Hematopoietic multipotent progenitor cell treated with erythropoietin and hydrocortisone succinate and interleukin-3 and kit ligand, for 15 days (in vitro differentiated cells): ENCODE data around the gene PLXNA2.

ENCODE experiments used
- DNase-seq: peaks from one replicate; pipeline ENCODE4 v3.0.0-alpha.2; 2015; ENCODE audit warnings: low spot score

The PLXNA2 gene

GRCh38 chr1:208146650-208147049 is 97.5 kb downstream of the PLXNA2 start:
- no peak for DNase-seq

- no peak for DNase-seq
Observed at GRCh38 chr1:208145167-208145566, 99.0 kb downstream of the PLXNA2 start.

GRCh38 chr1:208142590-208143382 is 101.4 kb downstream of the PLXNA2 start:
- DNase-seq: no peak

GRCh38 chr1:208141610-208142192 is 102.5 kb downstream of the PLXNA2 start:
- no peak for DNase-seq

GRCh38 chr1:208139434-208140045 is 104.6 kb downstream of the PLXNA2 start:
- DNase-seq: no peak

GRCh38 chr1:208137193-208137592 is 107.0 kb downstream of the PLXNA2 start:
- no peak for DNase-seq

GRCh38 chr1:208136459-208137182 is 107.6 kb downstream of the PLXNA2 start:
- DNase-seq: no peak

- DNase-seq: no peak
Observed at GRCh38 chr1:208135354-208135753, 108.8 kb downstream of the PLXNA2 start.

- DNase-seq: no peak
Observed at GRCh38 chr1:208134491-208134890, 109.7 kb downstream of the PLXNA2 start.

- no peak for DNase-seq
Observed at GRCh38 chr1:208133355-208133754, 110.8 kb downstream of the PLXNA2 start.

- DNase-seq: peak; percentile 81
Observed at GRCh38 chr1:208132287-208132882, 111.8 kb downstream of the PLXNA2 start.

GRCh38 chr1:208131621-208132286 is 112.4 kb downstream of the PLXNA2 start:
- DNase-seq: no peak

GRCh38 chr1:208129487-208129886 is 114.7 kb downstream of the PLXNA2 start:
- no peak for DNase-seq

- DNase-seq: no peak
Observed at GRCh38 chr1:208129060-208129459, 115.1 kb downstream of the PLXNA2 start.

- no peak for DNase-seq
Observed at GRCh38 chr1:208127792-208128529, 116.2 kb downstream of the PLXNA2 start.

- no peak for DNase-seq
Observed at GRCh38 chr1:208127284-208127683, 116.9 kb downstream of the PLXNA2 start.

GRCh38 chr1:208126108-208126507 is 118.1 kb downstream of the PLXNA2 start:
- DNase-seq: no peak

- no peak for DNase-seq
Observed at GRCh38 chr1:208122612-208123358, 121.4 kb downstream of the PLXNA2 start.

- no peak for DNase-seq
Observed at GRCh38 chr1:208121813-208122364, 122.3 kb downstream of the PLXNA2 start.

- DNase-seq: no peak
Observed at GRCh38 chr1:208120431-208120790, 123.8 kb downstream of the PLXNA2 start.
